Measurements from ENCODE around the gene ALX3.
A peak's percentile ranks its signal among the peaks of the same experiment; 100 is the strongest.

ALX3 gene

DNA sequence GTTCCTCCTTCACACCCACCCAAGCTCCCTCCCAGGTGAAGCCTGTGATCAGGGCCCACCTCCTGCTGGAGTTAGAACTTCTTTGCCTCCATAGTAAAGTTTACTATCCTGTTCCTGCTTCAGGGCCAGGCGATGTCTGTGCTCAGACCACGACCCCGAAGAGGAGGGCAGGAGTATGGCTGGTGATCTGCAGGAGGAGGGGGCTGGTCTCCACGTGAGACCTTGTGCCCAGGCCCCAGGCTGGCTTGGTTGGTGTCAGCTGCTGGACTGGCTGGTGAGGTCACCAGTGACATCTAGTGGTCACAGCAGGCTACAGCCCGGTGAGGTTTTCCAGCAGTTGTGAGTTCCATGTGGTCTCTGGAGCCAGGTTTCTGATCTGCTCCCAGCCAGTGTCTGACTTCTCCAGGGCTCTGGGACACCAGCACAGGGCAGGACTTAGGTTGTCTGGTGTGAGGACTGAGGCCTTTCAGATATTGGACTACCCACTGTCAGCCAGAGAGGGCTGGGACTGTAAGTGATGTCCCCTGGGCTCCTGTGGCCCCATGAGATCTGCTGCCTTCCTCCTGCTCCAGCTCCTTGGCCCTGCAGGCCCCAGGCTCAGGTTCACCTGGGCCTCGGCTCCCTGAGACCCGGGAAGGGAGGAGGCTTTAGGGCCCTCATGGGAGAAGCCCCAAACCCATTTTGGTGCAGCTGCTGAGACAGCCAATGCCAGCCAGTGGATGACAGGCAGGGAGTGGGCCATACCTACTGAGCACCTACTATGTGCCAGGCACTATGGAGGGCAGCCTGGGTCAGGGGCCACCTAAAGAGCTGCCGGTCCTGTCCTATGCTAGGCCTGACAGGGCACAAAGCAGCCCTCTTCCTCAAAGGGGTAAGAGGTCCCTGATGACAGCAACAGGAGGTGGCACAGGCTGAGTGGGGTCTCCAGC is 35.8 kb upstream of the ALX3 start:
- Histone ChIP-seq H3K27ac (ENCODE audit: low read depth, low read length) (no peak overlapping the region), H3K79me2 (ENCODE audit: control insufficient read depth, insufficient read depth, low read length, unreplicated experiment) (no peaks in the 10 kb centered on the region), H2AFZ (ENCODE audit: low read length, unreplicated experiment) (no peak overlapping the region), H3K4me3 (ENCODE audit: low read depth, low read length) (no peak overlapping the region), H3K36me3 (ENCODE audit: insufficient read depth, low read length) (no peaks in the 10 kb centered on the region), H3K27me3 (ENCODE audit: insufficient read depth, low read length) (no peaks in the 10 kb centered on the region), H3K4me1 (ENCODE audit: control insufficient read depth, insufficient read depth, low read length, unreplicated experiment) (peaks cover 19% of the 10 kb centered on the region)

DNA sequence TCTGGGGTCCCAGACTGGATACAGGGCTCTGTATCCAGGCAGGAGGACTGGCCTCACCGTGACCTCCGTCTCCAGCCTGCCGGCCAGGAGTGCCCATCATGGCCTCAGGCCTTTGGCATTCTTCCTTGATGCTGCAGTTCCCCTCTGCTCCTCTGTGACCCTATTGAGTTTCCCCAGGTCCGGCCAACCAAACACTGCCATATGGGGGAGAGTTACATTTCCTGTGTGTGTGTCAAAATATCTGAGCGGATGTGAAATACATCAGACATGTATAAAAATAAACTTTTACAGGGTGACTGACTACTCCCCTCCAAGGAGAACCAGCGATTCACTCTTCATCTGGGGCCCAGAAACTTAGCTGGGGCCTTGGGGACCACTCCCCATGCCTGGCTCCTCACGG is 31.6 kb upstream of the ALX3 start:
- Histone ChIP-seq H3K36me3 (ENCODE audit: insufficient read depth, low read length) (no peaks in the 10 kb centered on the region), H3K4me1 (ENCODE audit: control insufficient read depth, insufficient read depth, low read length, unreplicated experiment) (peaks cover 13% of the 10 kb centered on the region), H3K27ac (ENCODE audit: low read depth, low read length) (peak overlapping the region; percentile 20; the same call in 1 of the 2 replicates), H3K79me2 (ENCODE audit: control insufficient read depth, insufficient read depth, low read length, unreplicated experiment) (no peaks in the 10 kb centered on the region), H3K27me3 (ENCODE audit: insufficient read depth, low read length) (no peaks in the 10 kb centered on the region), H2AFZ (ENCODE audit: low read length, unreplicated experiment) (no peak overlapping the region), H3K4me3 (ENCODE audit: low read depth, low read length) (no peak overlapping the region)

DNA sequence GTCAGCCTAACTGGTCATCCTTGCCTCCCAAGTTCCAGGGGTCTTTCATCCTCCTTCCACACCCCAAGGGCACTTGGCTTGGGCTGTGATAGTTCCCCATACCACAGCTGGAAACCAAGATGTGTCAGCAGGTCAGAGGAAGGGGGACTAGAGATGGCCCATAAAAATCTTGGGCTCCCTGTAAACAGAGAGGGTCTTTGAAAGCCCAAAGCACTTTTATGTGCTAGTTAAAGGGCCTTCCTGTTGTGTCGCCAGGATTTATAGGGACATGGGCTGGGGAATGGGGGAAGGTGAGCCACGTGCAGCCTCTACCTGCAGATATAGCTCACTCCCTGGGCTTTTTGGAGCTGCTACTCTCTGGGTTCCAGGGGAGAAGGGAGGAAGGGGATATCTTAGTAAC is 29.9 kb upstream of the ALX3 start:
- Histone ChIP-seq H3K79me2 (ENCODE audit: control insufficient read depth, insufficient read depth, low read length, unreplicated experiment) (no peaks in the 10 kb centered on the region), H2AFZ (ENCODE audit: low read length, unreplicated experiment) (no peak overlapping the region), H3K36me3 (ENCODE audit: insufficient read depth, low read length) (no peaks in the 10 kb centered on the region), H3K27ac (ENCODE audit: low read depth, low read length) (no peak overlapping the region), H3K27me3 (ENCODE audit: insufficient read depth, low read length) (no peaks in the 10 kb centered on the region), H3K4me3 (ENCODE audit: low read depth, low read length) (no peak overlapping the region), H3K4me1 (ENCODE audit: control insufficient read depth, insufficient read depth, low read length, unreplicated experiment) (peaks cover 13% of the 10 kb centered on the region)

DNA sequence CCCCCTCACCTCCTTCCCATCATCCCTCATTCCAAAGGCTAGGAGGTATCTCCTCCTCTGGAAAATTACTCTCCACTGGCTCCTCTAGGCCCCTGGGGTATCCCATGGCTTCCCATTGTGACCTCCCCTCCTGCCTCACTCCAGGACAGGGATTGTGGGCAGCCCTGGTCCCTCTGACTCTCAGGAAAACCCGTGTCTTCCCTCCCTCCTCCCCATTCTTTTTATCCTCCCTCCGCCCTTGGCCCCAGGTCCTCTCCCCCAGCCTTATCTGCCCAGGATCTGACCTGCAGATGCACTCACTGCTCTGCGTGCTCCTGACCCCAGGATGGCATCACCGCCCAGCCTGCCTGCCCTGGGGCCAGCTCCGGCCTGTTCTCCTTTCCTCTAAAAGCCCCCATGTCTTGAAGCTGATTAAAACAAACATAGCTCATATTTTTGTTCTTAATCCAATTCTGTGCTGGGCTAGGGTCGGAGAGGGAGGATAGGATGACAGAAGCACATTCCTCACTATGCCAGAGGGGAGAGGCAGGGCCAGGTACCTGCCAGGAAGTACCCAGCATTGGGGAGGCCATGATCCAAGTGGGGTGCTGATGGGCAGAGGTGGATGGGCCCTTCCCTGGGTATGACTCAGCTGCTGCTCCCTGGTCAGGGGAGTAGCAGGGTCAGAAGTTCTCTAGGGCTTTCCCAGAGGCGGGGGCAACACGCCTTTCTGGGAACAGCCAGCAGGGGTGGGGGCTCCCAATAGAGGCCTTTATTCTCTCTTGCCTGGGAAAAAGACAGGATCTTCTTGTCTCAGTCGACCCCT is 28.0 kb upstream of the ALX3 start:
- Histone ChIP-seq H3K27me3 (ENCODE audit: insufficient read depth, low read length) (peaks cover 12% of the 10 kb centered on the region), H3K4me1 (ENCODE audit: control insufficient read depth, insufficient read depth, low read length, unreplicated experiment) (peaks cover 13% of the 10 kb centered on the region), H3K4me3 (ENCODE audit: low read depth, low read length) (no peak overlapping the region), H3K36me3 (ENCODE audit: insufficient read depth, low read length) (no peaks in the 10 kb centered on the region), H2AFZ (ENCODE audit: low read length, unreplicated experiment) (no peak overlapping the region), H3K27ac (ENCODE audit: low read depth, low read length) (no peak overlapping the region), H3K79me2 (ENCODE audit: control insufficient read depth, insufficient read depth, low read length, unreplicated experiment) (no peaks in the 10 kb centered on the region)

DNA sequence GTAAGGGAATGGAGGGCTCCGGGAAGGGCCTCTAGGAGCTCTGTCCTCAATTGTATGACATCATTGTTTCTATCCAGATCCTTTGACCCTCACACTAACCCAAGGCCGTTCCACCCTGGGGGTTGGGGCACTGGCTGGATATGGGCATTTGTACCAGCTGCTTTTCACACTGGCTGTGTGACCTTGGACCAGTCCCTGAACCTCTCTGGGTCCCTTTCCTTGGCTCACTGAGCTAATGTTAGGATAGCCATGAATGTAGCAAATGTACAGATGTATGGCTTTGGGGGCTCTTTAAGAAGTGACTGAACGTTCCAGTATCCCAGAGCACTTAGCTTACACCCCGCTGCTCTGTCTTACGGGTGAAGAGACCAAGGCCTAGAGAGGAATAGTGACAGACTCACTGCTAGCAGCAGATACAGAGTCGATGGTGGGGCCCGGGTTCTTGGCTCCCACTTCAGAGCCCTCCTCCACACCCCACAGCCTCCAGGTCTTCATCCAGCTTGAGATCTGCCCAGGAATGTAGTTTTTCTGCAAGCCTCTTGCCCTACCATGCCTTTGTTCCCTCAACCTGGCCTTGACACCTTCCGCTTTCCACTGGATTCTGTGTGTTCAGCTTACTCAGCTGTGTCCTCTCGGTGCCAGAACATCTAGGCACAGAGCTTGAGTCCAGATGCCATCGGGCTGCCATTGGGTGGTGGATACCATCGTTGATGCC is 27.2 kb upstream of the ALX3 start:
- Histone ChIP-seq H3K79me2 (ENCODE audit: control insufficient read depth, insufficient read depth, low read length, unreplicated experiment) (no peaks in the 10 kb centered on the region), H3K4me3 (ENCODE audit: low read depth, low read length) (no peak overlapping the region), H3K27ac (ENCODE audit: low read depth, low read length) (no peak overlapping the region), H3K36me3 (ENCODE audit: insufficient read depth, low read length) (no peaks in the 10 kb centered on the region), H2AFZ (ENCODE audit: low read length, unreplicated experiment) (no peak overlapping the region), H3K27me3 (ENCODE audit: insufficient read depth, low read length) (peaks cover 12% of the 10 kb centered on the region), H3K4me1 (ENCODE audit: control insufficient read depth, insufficient read depth, low read length, unreplicated experiment) (peaks cover 8% of the 10 kb centered on the region)

DNA sequence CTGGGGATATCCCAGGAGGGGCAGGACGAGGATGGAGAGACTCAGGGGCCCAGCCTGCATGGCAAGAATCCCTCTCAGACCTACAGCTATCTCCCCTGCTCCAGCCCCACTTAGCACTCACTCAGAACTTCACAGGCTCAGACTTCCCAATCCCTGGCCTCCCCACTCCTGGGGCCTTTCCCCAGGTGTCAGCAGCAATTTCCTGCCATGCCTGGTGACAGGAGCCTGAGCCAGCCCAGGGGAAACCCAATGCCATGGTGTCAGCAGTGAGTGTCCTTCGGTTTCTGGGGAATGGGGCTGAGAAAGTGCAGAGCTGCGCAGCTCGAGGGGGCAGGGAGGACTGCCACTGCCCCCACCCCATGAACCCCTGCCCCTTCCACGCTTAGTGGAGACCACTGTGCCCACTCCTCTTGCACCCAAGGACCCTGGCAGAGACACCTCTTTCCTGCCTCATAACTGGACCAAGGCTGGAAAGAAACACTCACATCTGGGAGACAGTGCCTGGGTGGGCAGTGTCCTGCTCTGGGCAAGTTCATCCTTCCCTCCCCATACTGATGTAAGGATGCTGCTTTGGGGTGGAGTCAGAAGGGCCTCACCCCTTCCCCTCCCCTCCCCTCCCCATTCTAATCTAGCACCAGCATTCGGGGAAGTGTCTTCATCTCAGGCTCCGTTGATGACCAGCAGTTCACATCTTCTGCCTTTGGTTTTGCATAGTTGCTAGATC is 24.6 kb upstream of the ALX3 start:
- Histone ChIP-seq H3K4me3 (ENCODE audit: low read depth, low read length) (no peak overlapping the region), H3K79me2 (ENCODE audit: control insufficient read depth, insufficient read depth, low read length, unreplicated experiment) (no peaks in the 10 kb centered on the region), H3K27ac (ENCODE audit: low read depth, low read length) (no peak overlapping the region), H3K4me1 (ENCODE audit: control insufficient read depth, insufficient read depth, low read length, unreplicated experiment) (no peaks in the 10 kb centered on the region), H3K36me3 (ENCODE audit: insufficient read depth, low read length) (no peaks in the 10 kb centered on the region), H2AFZ (ENCODE audit: low read length, unreplicated experiment) (no peak overlapping the region), H3K27me3 (ENCODE audit: insufficient read depth, low read length) (peaks cover 12% of the 10 kb centered on the region)

DNA sequence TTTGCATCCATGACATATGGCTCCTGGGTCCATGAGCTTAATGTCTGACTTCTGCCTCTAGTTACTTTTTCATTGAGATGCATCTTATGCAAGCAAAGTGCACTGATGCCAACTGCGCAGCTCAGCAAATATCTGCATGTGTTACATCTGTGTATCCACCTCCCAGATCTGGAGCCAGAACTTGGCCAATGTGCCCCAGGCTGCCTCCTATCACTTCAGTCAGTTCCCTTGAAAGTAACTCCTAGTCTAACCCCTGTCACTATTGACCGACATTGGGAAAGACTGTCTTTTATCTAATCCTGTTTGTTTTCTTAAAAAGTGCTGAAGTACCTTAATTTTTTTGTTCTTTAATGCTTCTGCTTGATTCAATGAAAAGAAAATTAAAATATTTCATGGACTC is 22.5 kb upstream of the ALX3 start:
- H3K36me3 ChIP-seq (ENCODE audit: insufficient read depth, low read length): no peaks in the 10 kb centered on the region
- no peak overlapping the region for H3K27ac ChIP-seq (ENCODE audit: low read depth, low read length)
- H2AFZ ChIP-seq (ENCODE audit: low read length, unreplicated experiment): no peak overlapping the region
- H3K79me2 ChIP-seq (ENCODE audit: control insufficient read depth, insufficient read depth, low read length, unreplicated experiment): no peaks in the 10 kb centered on the region
- H3K27me3 ChIP-seq (ENCODE audit: insufficient read depth, low read length): peaks cover 12% of the 10 kb centered on the region
- no peaks in the 10 kb centered on the region for H3K4me1 ChIP-seq (ENCODE audit: control insufficient read depth, insufficient read depth, low read length, unreplicated experiment)
- no peak overlapping the region for H3K4me3 ChIP-seq (ENCODE audit: low read depth, low read length)

DNA sequence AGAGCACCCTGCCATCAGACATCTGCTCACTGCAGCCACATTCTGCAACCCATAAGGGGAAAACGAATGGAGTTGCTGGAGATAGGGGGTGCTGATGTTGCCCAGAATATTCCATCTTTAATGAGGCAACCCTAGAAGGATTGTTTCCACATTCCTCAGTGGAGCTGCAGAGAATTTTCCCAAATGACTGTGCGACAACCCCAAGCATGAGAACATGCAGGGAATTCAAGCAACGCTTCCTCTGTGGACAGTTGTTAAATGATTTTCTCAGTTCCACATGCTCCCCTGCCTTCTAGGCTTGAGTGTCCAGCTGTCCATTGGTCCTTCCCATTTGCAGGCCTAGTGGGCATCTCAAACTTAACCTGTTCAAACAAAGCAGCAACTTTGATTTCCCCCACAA is 21.3 kb upstream of the ALX3 start:
- H3K27ac ChIP-seq (ENCODE audit: low read depth, low read length): no peak overlapping the region
- no peaks in the 10 kb centered on the region for H3K36me3 ChIP-seq (ENCODE audit: insufficient read depth, low read length)
- H3K27me3 ChIP-seq (ENCODE audit: insufficient read depth, low read length): peaks cover 12% of the 10 kb centered on the region
- H3K4me1 ChIP-seq (ENCODE audit: control insufficient read depth, insufficient read depth, low read length, unreplicated experiment): no peaks in the 10 kb centered on the region
- no peak overlapping the region for H3K4me3 ChIP-seq (ENCODE audit: low read depth, low read length)
- H2AFZ ChIP-seq (ENCODE audit: low read length, unreplicated experiment): no peak overlapping the region
- H3K79me2 ChIP-seq (ENCODE audit: control insufficient read depth, insufficient read depth, low read length, unreplicated experiment): no peaks in the 10 kb centered on the region

DNA sequence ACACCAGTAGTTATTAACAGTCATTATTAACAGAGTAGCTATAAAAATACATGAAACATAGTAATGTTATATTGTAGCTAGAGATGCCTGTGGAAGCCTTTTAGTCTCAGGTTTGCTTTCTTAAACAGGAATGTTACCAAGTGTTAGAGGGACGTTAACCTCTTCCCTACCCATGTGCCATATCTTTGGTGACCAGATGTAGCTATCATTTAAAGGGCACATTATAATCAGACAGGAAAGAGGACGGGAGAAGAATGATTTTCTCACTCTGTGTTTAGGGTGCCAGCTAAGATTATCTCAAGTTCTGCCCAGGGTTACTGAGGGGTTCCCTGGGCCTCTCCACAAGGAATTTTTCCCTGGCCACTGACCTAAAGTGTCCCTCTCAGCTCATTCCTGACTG is 20.9 kb upstream of the ALX3 start:
- Histone ChIP-seq H3K79me2 (ENCODE audit: control insufficient read depth, insufficient read depth, low read length, unreplicated experiment) (no peaks in the 10 kb centered on the region), H2AFZ (ENCODE audit: low read length, unreplicated experiment) (no peak overlapping the region), H3K4me1 (ENCODE audit: control insufficient read depth, insufficient read depth, low read length, unreplicated experiment) (no peaks in the 10 kb centered on the region), H3K4me3 (ENCODE audit: low read depth, low read length) (no peak overlapping the region), H3K27ac (ENCODE audit: low read depth, low read length) (no peak overlapping the region), H3K36me3 (ENCODE audit: insufficient read depth, low read length) (no peaks in the 10 kb centered on the region), H3K27me3 (ENCODE audit: insufficient read depth, low read length) (peaks cover 12% of the 10 kb centered on the region)

Measured in ACC112 (cell line).